Mesenchymal stem cell (in vitro differentiated cells and primary cell): ENCODE results near the gene KCTD5.
"Not testable (repeated sequence)": the region's sequence is repeated elsewhere in the genome, so short reads cannot be mapped to it uniquely, and the experiment has no call there.

Source experiments
- DNase-seq: peaks from one replicate; pipeline ENCODE4 v3.0.0-alpha.2; 2013
- H2AFZ ChIP-seq: one replicate; pipeline ENCODE4 v1.6.1; 2013; ENCODE audit warnings: low read depth, mild to moderate bottlenecking, control low read depth, inconsistent platforms, low read length, moderate library complexity
- H2AK5ac ChIP-seq: 2 replicates; pipeline ENCODE4 v1.6.1; 2013; ENCODE audit warnings: low read length, moderate library complexity, mild to moderate bottlenecking, inconsistent platforms; ENCODE audit not compliant: severe bottlenecking
- H2BK120ac ChIP-seq: one replicate; pipeline ENCODE4 v1.6.1; 2013; ENCODE audit warnings: low read depth, mild to moderate bottlenecking, inconsistent platforms, low read length, moderate library complexity
- H2BK12ac ChIP-seq, 2 experiments: one replicate each; pipeline ENCODE4 v1.6.1; 2013; ENCODE audit warnings: inconsistent platforms in 2 of 2, low read length in 2 of 2, mild to moderate bottlenecking in 2 of 2, moderate library complexity in 2 of 2, control low read depth in 1 of 2
- H2BK15ac ChIP-seq: one replicate; pipeline ENCODE4 v1.6.1; 2013; ENCODE audit warnings: mild to moderate bottlenecking, low read depth, inconsistent platforms; ENCODE audit not compliant: poor library complexity, severe bottlenecking
- H2BK5ac ChIP-seq: 2 replicates; pipeline ENCODE4 v1.6.1; 2013; ENCODE audit warnings: low read depth, mild to moderate bottlenecking, low read length, control low read depth, inconsistent platforms; ENCODE audit not compliant: poor library complexity, severe bottlenecking
- H3K14ac ChIP-seq, 2 experiments: one replicate each; pipeline ENCODE4 v1.6.1; 2013; ENCODE audit warnings: inconsistent platforms in 2 of 2, low read length in 2 of 2, control low read depth in 1 of 2, mild to moderate bottlenecking in 1 of 2, moderate library complexity in 1 of 2
- H3K18ac ChIP-seq, 2 experiments: one replicate each; pipeline ENCODE4 v1.6.1; 2013; ENCODE audit warnings: inconsistent platforms in 2 of 2, low read length in 2 of 2, control low read depth in 1 of 2, low read depth in 1 of 2, mild to moderate bottlenecking in 1 of 2
- H3K23ac ChIP-seq, 2 experiments: one replicate each; pipeline ENCODE4 v1.6.1; 2013; ENCODE audit warnings: inconsistent platforms in 2 of 2, low read length in 2 of 2, mild to moderate bottlenecking in 2 of 2, moderate library complexity in 2 of 2, control low read depth in 1 of 2
- H3K27ac ChIP-seq: 2 replicates; pipeline ENCODE4 v1.5.1; 2013; ENCODE audit warnings: mild to moderate bottlenecking, moderate library complexity, low read length, control low read depth, inconsistent platforms; ENCODE audit not compliant: poor library complexity, severe bottlenecking
- H3K27me3 ChIP-seq, 2 experiments: 2 replicates each; pipeline versions ENCODE4 v1.6.1 to v1.7.0; 2013; ENCODE audit warnings: low read length in 2 of 2, mild to moderate bottlenecking in 2 of 2, moderate library complexity in 2 of 2, control low read depth in 1 of 2, inconsistent platforms in 1 of 2; ENCODE audit not compliant: control insufficient read depth in 1 of 2, insufficient read depth in 1 of 2
- H3K36me3 ChIP-seq, 2 experiments: 2 replicates each; pipeline versions ENCODE4 v1.6.1 to v1.7.0; 2013; ENCODE audit warnings: low read length in 2 of 2, control low read depth in 1 of 2, inconsistent platforms in 1 of 2, low read depth in 1 of 2, mild to moderate bottlenecking in 1 of 2; ENCODE audit not compliant: insufficient read depth in 2 of 2, control insufficient read depth in 1 of 2
- H3K4ac ChIP-seq, 2 experiments: one replicate each; pipeline ENCODE4 v1.6.1; 2013; ENCODE audit warnings: inconsistent platforms in 2 of 2, low read length in 2 of 2, mild to moderate bottlenecking in 2 of 2, moderate library complexity in 2 of 2, control low read depth in 1 of 2, low read depth in 1 of 2
- H3K4me1 ChIP-seq: 2 replicates; pipeline ENCODE4 v1.6.1; 2013; ENCODE audit warnings: low read depth, low read length, control low read depth; ENCODE audit not compliant: control insufficient read depth, insufficient read depth
- H3K4me2 ChIP-seq: 2 replicates; pipeline ENCODE4 v1.6.1; 2013; ENCODE audit warnings: low read length, mild to moderate bottlenecking, inconsistent platforms; ENCODE audit not compliant: poor library complexity, severe bottlenecking
- H3K4me3 ChIP-seq, 2 experiments: 2 replicates each; pipeline versions ENCODE4 v1.5.1 to v1.7.0; 2013; ENCODE audit warnings: low read length in 2 of 2, mild to moderate bottlenecking in 2 of 2, control low read depth in 1 of 2, low read depth in 1 of 2; ENCODE audit not compliant: insufficient read depth in 1 of 2
- H3K79me1 ChIP-seq: replicated peaks from 2 replicates; pipeline ENCODE4 v1.6.1; 2013; ENCODE audit warnings: mild to moderate bottlenecking, control low read depth, low read length, inconsistent platforms; ENCODE audit not compliant: poor library complexity, severe bottlenecking
- H3K9ac ChIP-seq: 2 replicates; pipeline ENCODE4 v1.7.0; 2013; ENCODE audit warnings: mild to moderate bottlenecking, low read length, moderate library complexity
- H3K9me3 ChIP-seq: 2 replicates; pipeline ENCODE4 v1.7.0; 2013; ENCODE audit warnings: mild to moderate bottlenecking, low read length; ENCODE audit not compliant: control insufficient read depth
- H4K8ac ChIP-seq: one replicate; pipeline ENCODE4 v1.6.1; 2013; ENCODE audit warnings: inconsistent platforms, mild to moderate bottlenecking, low read length, moderate library complexity
- H4K91ac ChIP-seq: one replicate; pipeline ENCODE4 v1.6.1; 2013; ENCODE audit warnings: mild to moderate bottlenecking, low read length, inconsistent platforms
- WGBS: methylation state at CpG from one replicate; pipeline ENCODE4 v1.1.7; 2013; ENCODE audit warnings: mixed read lengths; 5-methylcytosine and 5-hydroxymethylcytosine counted together

The KCTD5 gene

DNA sequence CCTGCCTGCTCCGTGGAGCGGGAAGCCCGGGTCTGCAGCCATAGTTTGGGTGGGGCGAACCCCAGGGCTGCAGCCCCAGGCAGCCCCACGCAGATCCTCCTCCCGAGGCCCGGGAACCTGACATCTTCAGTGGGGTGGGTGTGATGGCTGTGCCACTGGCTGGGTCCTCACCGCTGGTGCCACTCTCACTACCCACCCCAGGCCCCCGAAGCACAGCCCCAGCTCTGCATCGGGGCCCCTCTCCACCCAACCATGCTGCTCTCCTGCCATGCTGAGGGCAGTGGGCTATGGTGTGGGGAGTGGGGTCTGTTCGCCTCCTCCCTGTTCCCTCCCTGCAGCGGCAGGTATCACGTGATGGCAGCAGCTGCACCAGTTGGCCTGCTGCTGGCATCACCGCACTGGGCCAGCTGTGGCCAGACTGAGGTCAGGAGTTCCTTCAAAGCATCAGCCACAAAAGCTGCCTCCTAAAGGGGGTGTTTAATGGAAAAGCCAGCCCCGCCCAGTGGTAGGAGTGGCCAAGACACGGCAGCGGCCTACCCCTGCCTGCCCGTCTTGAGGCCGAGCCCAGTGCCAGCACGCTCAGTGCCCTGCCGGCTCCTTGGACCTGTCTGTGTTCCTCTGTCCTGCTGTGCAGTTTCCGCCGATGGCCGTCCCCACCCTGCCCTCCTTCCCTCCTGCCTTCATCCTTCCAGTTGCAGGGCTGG is 10.8 kb downstream of the KCTD5 start:
- H2AK5ac ChIP-seq = no peak overlapping the region
- no peaks in the 10 kb centered on the region for H3K9me3 ChIP-seq
- peak overlapping the region; percentile 7 for H4K91ac ChIP-seq
- H3K36me3 ChIP-seq = peaks cover 19 to 54% of the 10 kb centered on the region in 2 experiments
- H3K9ac ChIP-seq = no peak overlapping the region
- no peak overlapping the region for H3K18ac ChIP-seq
- H4K8ac ChIP-seq = no peak overlapping the region
- no peak overlapping the region for H2AFZ ChIP-seq
- no peak overlapping the region for H3K14ac ChIP-seq
- no peak overlapping the region for H2BK5ac ChIP-seq
- no peak overlapping the region for H3K27ac ChIP-seq
- no peaks in the 10 kb centered on the region for H3K27me3 ChIP-seq
- H2BK120ac ChIP-seq = no peak overlapping the region
- H3K4me3 ChIP-seq = no peak overlapping the region
- DNase-seq = peak; percentile 14
- no peak overlapping the region for H3K4me2 ChIP-seq
- H2BK15ac ChIP-seq = no peak overlapping the region
- WGBS = 90% methylated on average over 16 of the region's 24 CpGs
- peaks cover 16% of the 10 kb centered on the region for H3K4me1 ChIP-seq
- no peak overlapping the region for H3K4ac ChIP-seq
- H3K79me1 ChIP-seq = peaks cover 42% of the 10 kb centered on the region
- H2BK12ac ChIP-seq = no peak overlapping the region
- H3K23ac ChIP-seq = no peak overlapping the region

GRCh38 chr16:2696601-2697250 is 14.4 kb downstream of the KCTD5 start:
- Histone ChIP-seq H3K4me1 (peaks cover 15% of the 10 kb centered on the region), H3K36me3 (peaks cover 51 to 71% of the 10 kb centered on the region in 2 experiments), H3K79me1 (peaks cover 53% of the 10 kb centered on the region)
- not testable (repeated sequence) for H3K9ac ChIP-seq, H2AFZ ChIP-seq, H3K4me2 ChIP-seq, H2BK5ac ChIP-seq, H3K27me3 ChIP-seq, H3K4ac ChIP-seq, H3K23ac ChIP-seq, H3K9me3 ChIP-seq, H3K27ac ChIP-seq, H2BK120ac ChIP-seq, H4K8ac ChIP-seq, H2BK12ac ChIP-seq, H3K4me3 ChIP-seq, H2BK15ac ChIP-seq, H3K14ac ChIP-seq, H3K18ac ChIP-seq, H2AK5ac ChIP-seq, DNase-seq, H4K91ac ChIP-seq
- WGBS = 95% methylated on average over 31 of the region's 37 CpGs

- Histone ChIP-seq H3K27me3 (no peaks in the 10 kb centered on the region), H3K9me3 (no peaks in the 10 kb centered on the region), H3K18ac (no peak overlapping the region), H2BK15ac (no peak overlapping the region), H3K4ac (no peak overlapping the region), H2BK120ac (no peak overlapping the region), H2BK12ac (no peak overlapping the region), H2AFZ (no peak overlapping the region), H3K4me2 (no peak overlapping the region), H4K8ac (no peak overlapping the region), H3K9ac (no peak overlapping the region), H3K23ac (no peak overlapping the region), H3K14ac (no peak overlapping the region), H3K79me1 (peaks cover 53% of the 10 kb centered on the region), H3K4me1 (peaks cover 15% of the 10 kb centered on the region), H3K4me3 (no peak overlapping the region), H2BK5ac (no peak overlapping the region), H3K36me3 (peaks cover 53 to 71% of the 10 kb centered on the region in 2 experiments), H2AK5ac (no peak overlapping the region), H3K27ac (no peak overlapping the region), H4K91ac (no peak overlapping the region)
- WGBS = 92% methylated on average over 16 of the region's 17 CpGs
- no peak for DNase-seq
Measured at GRCh38 chr16:2697401-2697948, 15.2 kb downstream of the KCTD5 start.

DNA sequence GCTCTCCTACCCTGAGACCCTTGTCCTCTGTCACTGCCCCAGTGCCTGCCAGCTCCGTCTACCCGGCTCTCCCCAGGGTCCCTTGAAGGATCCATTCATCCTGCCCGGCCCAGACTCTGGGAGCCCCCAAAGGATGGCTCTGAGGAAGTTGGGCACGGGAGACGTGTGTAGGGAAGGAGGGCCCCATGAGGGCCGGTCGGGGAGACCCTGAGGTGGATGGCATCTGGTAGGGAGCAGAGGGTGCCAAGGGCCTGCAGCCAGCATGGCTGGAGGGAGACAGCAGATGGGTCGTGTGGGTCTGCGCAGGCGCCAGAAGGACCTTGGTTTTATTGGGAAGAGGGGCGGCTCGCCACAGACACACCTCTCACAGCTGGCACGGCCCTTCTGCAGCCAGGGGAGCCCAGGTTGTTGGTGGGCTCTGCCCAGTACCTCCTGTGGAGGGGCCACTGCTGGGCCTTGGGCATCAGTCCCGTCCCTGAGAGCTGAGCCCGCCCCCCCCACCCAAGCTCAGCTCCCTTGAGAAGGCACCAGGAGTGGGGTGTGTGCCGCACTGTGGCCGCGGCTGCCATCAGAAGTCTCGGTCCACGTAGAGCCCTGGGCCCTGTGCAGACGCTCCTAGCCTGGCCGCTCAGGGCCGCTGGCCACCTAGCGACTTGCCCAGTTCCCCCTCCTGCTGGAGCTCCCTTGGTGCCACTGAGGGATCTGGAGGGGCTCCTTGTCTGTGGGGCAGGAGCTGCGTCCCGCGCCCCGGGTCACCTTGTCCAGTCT is 16.0 kb downstream of the KCTD5 start:
- Histone ChIP-seq H3K36me3 (peaks cover 60 to 71% of the 10 kb centered on the region in 2 experiments), H2BK120ac (no peak overlapping the region), H3K27me3 (no peaks in the 10 kb centered on the region), H3K9me3 (no peaks in the 10 kb centered on the region), H3K27ac (no peak overlapping the region), H3K14ac (no peak overlapping the region), H4K8ac (no peak overlapping the region), H3K79me1 (peaks cover 54% of the 10 kb centered on the region), H2AK5ac (no peak overlapping the region), H3K9ac (no peak overlapping the region), H2BK12ac (no peak overlapping the region), H3K4me1 (peaks cover 7% of the 10 kb centered on the region), H2BK5ac (no peak overlapping the region), H3K18ac (no peak overlapping the region), H3K23ac (no peak overlapping the region), H3K4me2 (no peak overlapping the region), H3K4me3 (no peak overlapping the region), H3K4ac (no peak overlapping the region), H4K91ac (no peak overlapping the region), H2BK15ac (no peak overlapping the region), H2AFZ (no peak overlapping the region)
- WGBS = 95% methylated on average over 28 of the region's 28 CpGs
- DNase-seq = no peak
